Embryonic facial prominence (tissue), 1 donor: ENCODE results near the gene PLA2G3.
"Not testable (repeated sequence)": the region's sequence is repeated elsewhere in the genome, so short reads cannot be mapped to it uniquely, and the experiment has no call there.

Experiments
- DNase-seq: peaks from one replicate; pipeline ENCODE4 v3.0.0-alpha.2; 2016; ENCODE audit errors: extremely low spot score

PLA2G3 gene

DNA sequence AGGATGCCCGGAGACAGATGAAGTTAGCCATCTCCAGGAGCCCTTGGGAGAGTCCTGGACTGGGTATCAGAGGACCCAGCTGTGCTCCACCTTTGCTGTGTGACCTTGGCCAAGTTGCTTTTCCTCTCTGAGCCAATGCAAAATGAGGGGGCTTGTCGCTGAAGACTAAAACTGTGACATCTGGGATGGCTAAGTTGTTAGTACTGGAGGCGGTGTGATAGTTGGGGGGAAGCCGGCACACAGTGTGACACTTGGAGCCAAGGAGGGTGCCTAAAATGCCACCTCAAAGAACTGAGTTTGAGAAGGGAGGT is 17.1 kb downstream of the PLA2G3 start:
- DNase-seq: no peak

DNA sequence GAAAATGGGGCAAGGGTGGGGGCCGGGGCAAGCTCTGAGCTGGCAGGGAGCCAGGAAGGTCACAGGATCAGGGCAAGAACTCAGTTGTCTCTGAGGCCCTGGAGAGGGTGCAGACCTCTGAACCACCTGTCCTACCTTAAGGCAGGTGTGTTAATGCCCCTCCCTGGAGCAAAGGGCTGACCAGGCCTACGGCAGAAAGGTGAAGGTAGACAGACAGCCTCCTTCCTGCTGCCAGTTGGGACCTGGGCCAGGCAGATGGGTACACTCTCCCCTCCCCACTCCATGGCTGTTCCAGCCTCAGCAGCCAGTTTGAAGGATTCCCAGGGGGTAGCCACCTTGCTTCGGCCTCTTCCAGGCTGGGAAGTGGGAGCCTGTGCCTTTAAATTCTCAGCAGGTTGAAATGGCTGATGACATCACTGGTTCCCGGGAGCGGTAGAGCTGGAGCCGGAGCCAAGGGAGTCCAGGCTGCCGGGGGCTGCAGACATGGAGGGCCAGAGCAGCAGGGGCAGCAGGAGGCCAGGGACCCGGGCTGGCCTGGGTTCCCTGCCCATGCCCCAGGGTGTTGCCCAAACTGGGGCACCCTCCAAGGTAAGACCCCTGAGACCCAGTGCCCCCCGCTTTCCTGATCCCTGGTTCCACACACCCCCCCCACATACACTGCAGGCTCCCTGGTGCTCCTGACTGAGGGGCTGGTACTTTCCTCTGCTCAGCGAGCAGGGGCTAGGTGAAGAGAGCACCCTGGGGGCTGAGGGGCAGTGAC is 17.6 kb downstream of the PLA2G3 start, which contains the start of gene INPP5J:
INPP5J (plus strand) TSS at position 435 of the 760 bp plus-strand sequence; CDS start at position 484, 49 bp downstream.
- DNase-seq: no peak

DNA sequence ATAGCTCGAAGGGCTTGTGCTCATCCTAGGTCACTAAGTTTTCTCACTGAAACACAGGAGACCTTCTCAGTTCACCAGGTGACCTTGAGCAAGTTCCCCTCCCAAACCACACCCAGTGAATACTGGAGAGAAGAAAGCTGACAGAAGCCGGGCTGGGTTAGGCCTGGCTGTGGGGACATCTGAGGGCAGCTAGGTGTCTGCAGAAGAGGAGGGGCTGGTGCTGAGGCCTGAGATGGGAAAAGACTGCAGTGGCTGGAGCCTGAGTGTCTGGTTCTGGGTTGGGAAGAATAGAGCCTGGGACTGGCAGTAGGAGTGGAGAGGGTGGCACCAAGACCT is 18.1 kb downstream of the PLA2G3 start:
- no peak for DNase-seq

DNA sequence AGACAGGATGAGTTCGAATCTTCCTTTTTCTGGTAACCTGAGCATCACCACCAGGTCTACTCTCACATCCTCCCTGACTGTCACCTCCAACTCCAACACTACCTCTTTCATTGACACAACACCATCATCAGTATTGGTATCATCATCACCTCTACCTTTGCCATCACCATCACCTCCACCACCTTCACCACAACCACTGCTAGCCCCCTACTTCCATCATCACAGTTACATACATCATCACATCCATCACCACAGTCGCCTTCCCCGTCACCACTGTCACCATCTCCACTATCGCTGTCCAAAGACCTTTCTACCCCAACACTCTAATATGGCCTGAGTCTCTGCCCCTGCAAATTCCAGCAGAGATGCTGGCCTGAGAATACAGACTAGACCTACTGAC is 18.9 kb downstream of the PLA2G3 start:
- DNase-seq: no peak

DNA sequence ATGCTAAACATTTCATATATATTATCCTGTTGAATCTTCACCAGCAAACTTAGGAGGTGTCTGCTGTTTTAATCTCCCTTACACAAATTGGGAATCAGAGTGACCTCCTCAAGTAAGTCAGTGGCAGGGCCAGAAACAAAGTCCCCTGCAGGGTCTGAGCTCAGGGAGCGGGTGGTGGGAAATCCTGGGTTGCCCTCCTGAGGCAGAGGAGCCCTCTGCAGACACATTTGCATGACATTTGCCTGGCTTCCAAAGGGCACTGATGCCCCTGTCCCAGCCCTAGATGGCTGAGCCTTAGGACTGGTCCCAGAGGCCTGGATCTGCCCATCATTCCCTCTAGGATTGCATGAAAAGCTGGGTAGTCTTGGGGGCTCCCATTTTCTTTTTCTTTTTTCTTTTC is 19.7 kb downstream of the PLA2G3 start:
- DNase-seq: no peak

DNA sequence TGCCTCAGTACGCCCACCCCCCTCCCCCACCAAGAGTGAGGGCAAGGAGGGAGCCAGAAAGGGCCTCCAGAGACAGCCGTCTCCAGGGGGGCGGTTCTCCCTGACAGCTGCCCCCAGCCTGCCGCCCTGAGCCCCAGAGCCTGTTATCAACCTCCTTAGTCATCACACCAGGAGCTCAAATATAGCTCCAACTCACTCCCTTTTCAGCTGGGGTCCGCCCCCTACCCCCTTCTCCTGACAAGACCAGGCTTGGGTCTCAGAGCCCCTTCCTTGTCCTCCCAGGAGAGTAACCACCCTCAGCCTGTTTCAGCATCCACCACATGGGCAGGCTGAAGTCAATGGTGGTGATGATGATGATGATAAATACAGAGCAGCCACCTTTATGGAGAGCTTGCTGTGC is 20.1 kb downstream of the PLA2G3 start:
- no peak for DNase-seq

DNA sequence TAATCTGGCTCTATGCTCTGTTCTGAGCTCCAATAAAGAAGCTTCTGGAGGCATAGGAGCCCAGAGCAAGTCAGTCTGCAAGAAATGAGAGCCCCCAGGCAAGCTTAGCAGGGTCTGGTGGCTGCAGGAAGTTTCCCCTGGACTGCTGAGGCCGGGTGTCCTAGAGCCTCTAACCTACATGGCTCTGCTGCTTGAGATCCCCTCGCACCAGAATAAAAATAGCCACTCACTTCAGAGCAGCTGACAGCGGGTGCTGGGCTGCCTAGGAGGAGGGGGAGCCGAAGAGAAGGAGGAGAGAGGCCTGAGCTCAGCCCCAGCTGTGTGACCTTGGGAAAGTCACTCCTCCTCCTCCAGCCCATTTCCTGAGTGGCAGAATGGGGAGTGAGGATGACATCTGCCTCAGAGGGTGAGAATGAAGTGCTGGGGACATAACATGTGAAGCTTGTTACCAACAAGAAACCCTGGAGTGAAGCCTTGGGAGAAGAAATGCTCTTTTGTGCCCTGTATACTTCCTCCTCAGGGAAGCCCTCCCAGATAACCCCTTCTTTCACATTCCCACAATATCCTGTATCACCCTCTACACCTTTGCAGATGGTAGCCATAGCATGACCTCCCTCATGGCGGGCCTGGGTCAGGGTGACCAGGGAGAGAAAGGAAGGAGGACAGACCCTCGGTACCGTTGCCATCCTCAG is 21.1 kb downstream of the PLA2G3 start:
- no peak for DNase-seq

DNA sequence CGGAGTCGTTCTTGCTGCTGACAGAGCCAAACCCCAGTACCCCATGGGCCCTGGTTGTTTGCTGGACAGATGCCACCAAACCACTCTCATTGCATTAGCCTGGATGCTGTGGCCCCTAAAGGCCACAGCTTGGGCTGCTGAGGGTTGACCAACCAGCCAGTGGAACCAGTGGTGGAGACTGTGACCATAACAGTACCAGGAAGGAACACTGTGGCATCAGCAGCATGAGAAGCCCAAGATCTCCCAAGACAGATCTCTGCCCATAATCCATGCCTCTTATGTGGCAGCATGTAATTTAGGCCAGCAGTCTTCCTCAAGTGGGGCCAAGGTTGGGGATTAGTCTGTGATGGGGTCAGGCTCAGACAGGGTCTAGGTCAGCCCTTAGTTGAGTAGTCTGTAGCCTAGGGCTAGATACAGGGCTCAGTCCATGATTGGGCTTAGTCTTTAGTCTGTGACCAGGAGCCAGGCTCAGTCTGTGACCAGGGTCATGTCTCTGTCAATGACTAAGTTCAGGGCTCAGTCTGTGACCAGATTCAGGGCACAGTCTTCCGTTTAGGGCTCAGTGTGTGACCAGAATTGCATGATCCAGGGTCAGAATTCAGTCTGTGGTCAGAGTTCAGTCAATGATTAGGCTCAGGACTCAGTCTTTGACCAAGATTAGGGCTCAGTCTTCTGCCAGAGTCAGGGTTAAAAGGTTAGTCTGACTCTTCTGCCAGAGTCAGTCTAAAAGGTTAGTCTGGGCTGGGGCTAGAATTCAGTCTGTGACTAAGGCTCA is 22.1 kb downstream of the PLA2G3 start:
- DNase-seq: no peak

DNA sequence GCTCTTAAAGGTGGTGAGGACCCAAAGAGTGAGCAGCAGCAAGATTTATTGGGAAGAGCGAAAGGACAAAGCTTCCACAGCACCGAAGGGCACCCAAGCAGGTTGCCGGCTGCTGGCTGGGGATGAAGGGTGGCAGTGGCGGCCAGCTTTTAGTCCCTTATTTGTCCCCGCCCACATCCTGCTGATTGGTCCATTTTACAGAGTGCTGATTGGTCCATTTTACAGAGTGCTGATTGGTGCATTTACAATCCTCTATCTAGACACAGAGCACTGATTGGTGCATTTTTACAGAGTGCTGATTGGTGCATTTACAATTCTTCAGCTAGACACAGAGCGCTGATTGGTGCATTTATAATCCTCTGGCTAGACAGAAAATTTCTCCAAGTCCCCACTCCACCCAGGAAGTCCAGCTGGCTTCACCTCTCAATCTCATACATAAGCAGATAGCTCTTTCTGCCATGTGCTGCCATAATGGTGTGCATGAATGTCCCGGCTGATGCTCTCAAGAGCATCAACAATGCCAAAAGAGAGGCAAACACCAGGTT is 27.7 kb downstream of the PLA2G3 start:
- not testable (repeated sequence) for DNase-seq

DNA sequence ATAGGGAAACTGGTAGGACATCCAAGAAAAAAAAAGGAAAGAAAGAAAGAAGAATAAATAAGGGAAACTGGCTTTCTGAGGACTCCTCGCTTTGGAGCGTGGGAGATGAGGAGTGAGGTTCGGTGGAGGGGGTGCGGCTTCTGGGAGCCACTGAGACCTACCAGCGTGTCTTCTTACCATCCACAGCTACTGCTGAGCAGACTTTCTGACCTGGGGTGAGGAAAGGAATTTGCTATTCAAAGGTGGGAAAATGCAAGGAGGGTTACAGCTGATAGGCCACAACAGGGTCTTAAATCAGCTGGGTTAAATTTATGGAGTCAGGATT is 32.5 kb downstream of the PLA2G3 start:
- DNase-seq: no peak

DNA sequence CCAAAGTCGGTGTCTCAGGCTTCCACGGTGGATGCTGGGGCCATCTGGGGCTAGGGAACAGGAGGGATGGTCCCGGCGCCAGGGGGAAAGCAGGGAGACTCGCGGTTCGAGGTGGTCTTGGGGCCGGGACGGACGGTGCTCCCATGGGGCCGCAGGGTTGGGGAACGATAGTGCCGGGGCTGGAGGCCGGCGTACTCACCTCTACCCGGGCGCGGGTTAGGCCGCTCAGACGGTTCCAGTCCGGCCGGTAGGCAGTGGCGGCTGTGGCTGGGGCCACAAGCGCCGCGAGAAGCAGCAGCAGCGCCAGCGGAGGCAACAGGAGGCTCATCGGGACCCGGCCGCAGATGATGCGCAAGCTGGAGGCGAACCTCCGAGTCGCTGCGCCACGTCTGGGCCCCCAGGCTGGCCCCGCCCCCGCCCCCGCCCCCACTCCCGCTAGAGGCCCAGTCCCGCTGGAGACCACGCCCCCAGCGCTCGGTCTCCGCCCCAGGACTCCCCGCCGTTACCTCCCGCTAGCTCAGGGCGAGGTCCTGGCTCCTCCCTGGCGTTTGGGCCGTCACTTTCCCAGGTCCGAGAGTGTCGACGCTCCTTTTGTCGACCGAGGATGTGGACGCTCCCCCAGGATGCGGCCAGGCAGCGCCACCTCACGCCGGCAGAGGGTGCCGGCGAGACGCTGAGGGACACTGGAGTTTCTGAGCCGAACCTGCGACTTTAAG is 33.0 kb downstream of the PLA2G3 start, which contains the start of gene SELENOM:
SELENOM (minus strand) TSS at position 391 of the 716 bp plus-strand sequence; CDS start at position 328, 63 bp downstream.
- DNase-seq: peak; percentile 85

DNA sequence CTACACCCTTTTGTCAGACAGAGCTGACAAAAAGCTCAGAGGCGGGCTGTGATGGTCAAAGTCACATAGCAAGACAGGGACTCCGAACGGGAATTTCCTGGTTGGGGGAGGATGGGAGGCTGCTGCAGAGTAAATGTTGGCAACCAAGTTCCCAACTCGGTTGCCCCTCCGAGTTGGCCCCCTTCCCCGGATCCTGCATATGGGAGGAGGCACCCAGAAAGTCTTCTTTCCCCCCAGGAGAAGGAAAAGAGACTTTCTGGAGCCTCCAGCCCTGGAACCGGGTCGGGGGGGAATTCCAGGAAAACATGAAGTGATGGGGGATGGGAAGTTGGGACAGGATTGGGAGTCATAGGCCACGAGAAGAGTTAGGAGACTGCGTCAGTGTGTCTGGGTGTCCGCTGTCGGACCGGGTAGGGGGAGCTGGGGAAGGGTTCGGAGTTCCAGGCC is 33.6 kb downstream of the PLA2G3 start:
- DNase-seq: no peak

DNA sequence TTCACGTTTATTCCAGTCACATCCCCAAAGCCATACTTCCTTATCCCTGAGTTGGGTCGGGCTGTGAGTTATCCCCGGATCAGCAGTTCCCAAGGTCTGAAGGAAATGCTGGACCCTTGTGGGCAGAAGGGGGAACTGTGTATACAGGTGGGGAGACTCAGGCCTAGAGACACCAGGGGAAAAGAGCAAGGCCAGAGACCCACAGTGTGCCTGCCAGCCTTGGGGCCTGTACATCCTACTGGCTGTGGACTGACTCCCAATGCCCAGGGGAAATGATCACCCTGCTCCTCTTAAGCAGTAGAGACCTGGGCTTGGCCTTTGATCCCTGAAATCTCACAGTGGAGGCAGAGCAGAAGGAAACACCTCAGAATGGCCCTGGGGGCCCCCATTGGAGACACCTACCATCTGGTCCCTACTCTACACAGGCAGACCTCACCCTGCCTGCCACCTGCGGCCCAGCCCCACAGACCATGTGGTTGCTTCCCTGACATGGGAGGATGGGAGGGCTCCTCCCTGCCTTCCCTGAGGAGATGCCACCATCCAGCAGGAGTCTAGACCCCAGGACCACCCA is 34.2 kb downstream of the PLA2G3 start:
- no peak for DNase-seq

DNA sequence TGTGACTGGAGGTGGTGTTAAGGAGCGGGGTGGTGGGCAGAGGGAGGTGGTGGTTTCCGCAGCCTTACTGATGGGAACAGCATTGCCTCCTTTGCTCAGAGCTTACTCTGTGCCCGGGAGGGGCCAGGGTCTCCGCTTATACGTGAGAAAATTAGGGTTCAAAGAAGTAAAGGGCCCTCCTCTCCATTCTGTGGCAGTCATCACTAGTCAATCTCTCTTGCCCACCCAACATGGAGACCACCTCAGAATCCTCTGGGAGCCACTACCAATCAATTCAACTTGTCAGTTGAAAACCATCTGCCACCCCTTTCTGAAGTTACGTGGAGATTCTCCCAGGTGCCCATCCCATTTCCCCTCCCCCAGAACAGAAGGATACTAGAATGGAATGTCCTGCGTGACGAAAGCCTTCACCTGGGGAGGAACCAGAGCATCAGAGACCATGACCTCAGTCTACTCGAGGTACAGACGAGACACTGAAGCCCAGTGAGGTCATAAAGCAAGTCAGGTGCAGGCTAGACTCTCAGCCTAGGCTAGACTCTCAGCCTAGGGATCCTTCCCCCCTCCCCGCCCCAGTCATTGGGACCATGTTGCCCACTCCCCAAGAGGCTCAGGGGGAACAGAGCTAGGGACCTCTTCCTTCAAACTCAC is 34.9 kb downstream of the PLA2G3 start:
- DNase-seq: no peak

DNA sequence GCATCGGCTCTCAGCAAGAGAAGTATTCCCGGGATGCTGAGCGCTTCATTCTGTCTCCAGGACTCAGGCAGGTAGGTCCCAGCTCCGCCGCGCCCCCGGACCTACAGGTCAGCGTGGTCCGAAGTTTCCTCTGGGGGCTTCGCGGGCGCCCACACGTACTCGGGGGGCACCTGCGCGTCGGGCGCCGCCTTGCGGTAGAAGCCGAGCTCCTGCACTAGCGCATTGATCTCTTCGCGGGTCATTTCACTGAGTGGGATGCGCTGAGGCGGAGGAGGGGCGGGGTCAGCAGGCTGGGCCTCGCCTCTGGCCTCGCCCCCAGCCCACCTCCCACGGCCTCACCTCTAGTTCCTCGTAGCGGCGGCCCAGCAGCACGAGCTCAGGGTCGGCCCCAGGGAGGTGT is 35.4 kb downstream of the PLA2G3 start:
- DNase-seq: no peak

DNA sequence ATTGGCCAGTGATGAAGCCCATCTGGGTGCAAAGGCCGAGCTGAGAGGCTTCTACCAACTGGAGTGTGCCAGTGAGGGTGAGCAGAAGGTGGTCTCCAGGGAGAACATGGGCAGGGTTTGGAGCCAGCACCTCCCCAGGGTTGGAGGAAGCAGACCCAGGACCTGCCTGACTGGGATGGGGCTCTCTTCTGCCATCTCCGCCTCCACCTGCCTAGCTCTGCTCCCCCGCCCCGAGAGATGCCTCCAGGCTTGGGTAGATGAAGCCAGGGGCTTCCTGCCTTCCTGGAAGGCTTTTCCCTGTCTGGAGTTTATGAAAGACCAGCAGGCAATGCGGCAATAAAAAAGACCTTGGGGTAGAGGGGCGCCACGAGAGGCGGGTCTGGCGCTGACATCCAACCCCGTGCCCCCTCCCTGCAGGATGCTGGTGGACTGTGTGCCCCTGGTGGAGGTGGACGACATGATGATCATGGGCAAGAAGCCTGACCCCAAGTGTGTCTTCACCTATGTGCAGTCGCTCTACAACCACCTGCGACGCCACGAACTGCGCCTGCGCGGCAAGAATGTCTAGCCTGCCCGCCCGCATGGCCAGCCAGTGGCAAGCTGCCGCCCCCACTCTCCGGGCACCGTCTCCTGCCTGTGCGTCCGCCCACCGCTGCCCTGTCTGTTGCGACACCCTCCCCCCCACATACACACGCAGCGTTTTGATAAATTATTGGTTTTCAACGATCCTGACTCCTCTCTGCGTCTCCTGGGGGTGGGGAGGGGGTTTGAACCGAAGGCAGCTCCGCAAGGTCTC is 36.2 kb downstream of the PLA2G3 start:
- no peak for DNase-seq

DNA sequence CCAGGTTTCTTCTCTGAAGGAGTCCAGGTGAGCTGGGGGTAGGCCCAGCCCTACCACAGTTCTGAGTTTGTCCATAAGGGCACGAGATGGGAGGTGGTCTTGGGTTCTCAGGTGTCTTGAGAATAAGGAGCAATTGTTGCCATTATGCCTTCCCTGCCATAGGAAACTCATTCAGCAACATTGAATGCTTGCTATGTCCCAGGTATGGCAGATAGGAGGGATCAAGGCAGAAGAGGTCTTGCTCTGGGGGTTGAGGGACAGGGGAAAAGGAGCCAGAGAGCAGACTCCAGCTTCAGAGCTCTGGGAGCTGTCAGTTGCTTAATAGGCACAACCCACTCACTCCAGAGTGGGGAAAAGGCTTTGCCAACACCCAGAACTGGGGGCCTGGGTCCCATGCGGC is 37.2 kb downstream of the PLA2G3 start:
- no peak for DNase-seq

DNA sequence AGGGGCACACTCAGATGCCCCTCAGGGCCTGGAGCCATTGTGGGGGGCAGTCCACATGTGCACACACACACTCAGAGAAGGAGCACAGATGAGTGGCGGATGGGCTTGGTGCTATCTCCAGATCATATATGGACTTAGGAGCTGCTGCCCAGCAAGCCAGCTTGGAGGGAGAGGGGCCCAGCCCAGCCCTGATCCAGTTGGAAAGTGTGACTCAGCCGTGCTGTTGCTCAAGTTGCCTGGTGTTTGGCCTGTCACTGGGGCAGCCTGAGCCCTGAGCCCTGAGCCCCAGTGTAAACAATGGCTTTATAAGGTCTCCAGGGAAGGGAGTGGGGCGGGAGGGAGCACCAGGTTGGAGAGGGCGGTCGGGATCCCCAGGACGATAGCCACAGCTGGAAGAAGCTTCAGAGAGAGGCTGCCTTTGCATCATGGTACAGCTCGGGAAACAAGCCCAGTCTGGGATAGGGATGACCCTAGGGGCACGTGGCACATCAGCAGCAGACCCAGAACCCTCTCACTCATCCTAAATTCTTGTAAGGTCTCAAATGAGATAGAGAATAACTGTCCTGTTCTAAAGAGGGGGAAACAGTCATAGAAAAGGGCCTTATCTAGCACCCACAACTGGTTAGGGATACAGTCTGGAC is 37.7 kb downstream of the PLA2G3 start:
- no peak for DNase-seq

DNA sequence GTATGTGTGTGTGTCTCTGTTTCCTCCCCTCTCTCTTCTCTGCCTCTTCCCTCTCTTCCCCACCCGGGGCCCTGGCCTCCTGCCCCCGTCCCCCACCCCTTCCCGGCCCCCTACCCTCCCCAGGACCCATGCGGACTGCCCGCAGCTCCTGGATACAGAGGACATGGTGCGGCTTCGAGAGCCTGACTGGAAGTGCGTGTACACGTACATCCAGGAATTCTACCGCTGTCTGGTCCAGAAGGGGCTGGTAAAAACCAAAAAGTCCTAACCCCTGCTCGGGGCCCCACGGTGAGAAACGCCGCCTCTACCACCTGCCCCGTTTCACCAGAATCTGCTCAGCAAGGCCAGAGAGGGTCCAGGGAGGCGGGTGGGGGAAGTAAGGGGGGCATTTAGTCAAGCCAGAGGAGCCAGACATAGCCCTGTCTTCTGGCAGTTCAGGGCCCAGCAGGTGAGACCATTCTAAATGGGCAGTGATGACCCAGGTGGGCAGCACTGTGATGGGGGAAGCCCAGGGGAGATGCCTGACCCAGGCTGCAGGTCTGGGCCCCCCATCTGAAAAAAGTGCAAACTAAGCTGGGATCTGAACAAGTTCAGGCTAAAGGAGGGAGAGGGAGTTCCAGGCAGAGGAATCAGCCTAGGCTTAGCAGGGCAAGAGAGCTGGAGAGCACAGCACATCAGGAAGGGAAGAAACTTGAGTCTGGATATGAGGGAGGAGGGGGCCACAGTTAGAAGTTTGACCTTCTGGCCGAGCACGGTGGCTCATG is 39.4 kb downstream of the PLA2G3 start:
- DNase-seq: no peak
